Calu3 (cell line): Measurements from ENCODE around the gene HNRNPF. TPM values are rescaled to one million over a fixed set of nuclear protein-coding genes. Genes with fewer than 3 reads are reported as not detected.

Experiments
- BruUV-seq: library from RNA; stranded (reverse); fragments of 400-500 nt; replicated peaks from 2 replicates; lab custom pipeline; 2021; lab: Mats Ljungman, UMichigan
- CTCF ChIA-PET: fragments of 300-600 bp; sonication (Branson Sonifier 250); formaldehyde crosslinking; loops from one replicate; lab custom pipeline; 2022; ENCODE audit warnings: antibody characterized with exemption; lab: Charles Lee
- DNase-seq: peaks from one replicate; pipeline ENCODE4 v3.0.0; 2022
- H3K27ac Mint-ChIP-seq: one replicate; pipeline ENCODE4 v1.8.0; 2022; ENCODE audit warnings: mixed read lengths; ENCODE audit not compliant: unreplicated experiment
- H3K27me3 Mint-ChIP-seq: one replicate; pipeline ENCODE4 v1.8.0; 2022; ENCODE audit warnings: mixed read lengths; ENCODE audit not compliant: unreplicated experiment
- H3K36me3 Mint-ChIP-seq: one replicate; pipeline ENCODE4 v1.8.0; 2022; ENCODE audit warnings: mild to moderate bottlenecking, moderate library complexity, mixed read lengths; ENCODE audit not compliant: insufficient read depth, unreplicated experiment
- H3K4me1 Mint-ChIP-seq: one replicate; pipeline ENCODE4 v1.8.0; 2022; ENCODE audit warnings: mild to moderate bottlenecking, low read depth, mixed read lengths; ENCODE audit not compliant: unreplicated experiment
- H3K4me3 Mint-ChIP-seq: one replicate; pipeline ENCODE4 v1.8.0; 2022; ENCODE audit warnings: mild to moderate bottlenecking, low read depth, moderate library complexity, mixed read lengths; ENCODE audit not compliant: unreplicated experiment
- H3K9me3 Mint-ChIP-seq: one replicate; pipeline ENCODE4 v1.8.0; 2022; ENCODE audit warnings: low read depth, mixed read lengths; ENCODE audit not compliant: unreplicated experiment
- CTCF ChIP-seq: fragments of 200-600 bp; IDR thresholded peaks from one replicate; pipeline ENCODE4 v1.8.0; 2022; ENCODE audit warnings: antibody characterized with exemption; ENCODE audit not compliant: unreplicated experiment
- intact Hi-C: fragments of 100-400 bp; cut with micrococcal nuclease; formaldehyde crosslinking; loops from one replicate; pipeline ENCODE4 v1.10.0; 2022; ENCODE audit not compliant: unreplicated experiment
- total RNA-seq: library from RNA; stranded (reverse); gene quantifications from 2 replicates; pipeline ENCODE4 v1.2.3, GENCODE V29; 2022

HNRNPF gene
- total RNA-seq, 1 experiment from 2014 or later, result 256 TPM

- Mint-ChIP-seq H3K27ac (no peak overlapping the region), H3K36me3 (peaks cover 7% of the 10 kb centered on the region), H3K27me3 (no peaks in the 10 kb centered on the region), H3K4me3 (no peak overlapping the region), H3K4me1 (peaks cover 31% of the 10 kb centered on the region), H3K9me3 (no peaks in the 10 kb centered on the region)
- no peak for TF ChIP-seq CTCF
- peak; percentile 61 for DNase-seq
- intact Hi-C loops, result loop anchor here (2.0 kb wide), 1 partner anchor 23 kb away; no protein-coding TSS in a partner anchor
- CTCF ChIA-PET, result interaction anchor here (0.6 kb wide), 1 partner anchor 61 kb away, joined by 3 read pairs; no protein-coding TSS in a partner anchor
- no TSS peak for BruUV-seq
These were observed 33.5 kb downstream of the HNRNPF start for GRCh38 chr10:43375401-43376020.

- H3K27me3 Mint-ChIP-seq, result no peaks in the 10 kb centered on the region
- no peak for TF ChIP-seq CTCF
- intact Hi-C loops, result no loop called here
- H3K4me1 Mint-ChIP-seq, result peaks cover 30% of the 10 kb centered on the region
- peaks cover 6% of the 10 kb centered on the region for H3K36me3 Mint-ChIP-seq
- CTCF ChIA-PET, result no interaction called here
- no peak for DNase-seq
- no peak overlapping the region for H3K27ac Mint-ChIP-seq
- H3K4me3 Mint-ChIP-seq, result no peak overlapping the region
- BruUV-seq, result no TSS peak
- H3K9me3 Mint-ChIP-seq, result no peaks in the 10 kb centered on the region
These were observed 34.8 kb downstream of the HNRNPF start for GRCh38 chr10:43374194-43374593.

GRCh38 chr10:43373461-43373860 lies 35.5 kb downstream of the HNRNPF start:
- TF ChIP-seq CTCF, result no peak
- Mint-ChIP-seq H3K9me3 (no peaks in the 10 kb centered on the region), H3K4me3 (no peak overlapping the region), H3K4me1 (peaks cover 30% of the 10 kb centered on the region), H3K27ac (no peak overlapping the region), H3K36me3 (peaks cover 6% of the 10 kb centered on the region), H3K27me3 (no peaks in the 10 kb centered on the region)
- intact Hi-C loops, result no loop called here
- no TSS peak for BruUV-seq
- CTCF ChIA-PET, result interaction anchor here (1.2 kb wide), 1 partner anchor 25 kb away, joined by 3 read pairs; no protein-coding TSS in a partner anchor
- DNase-seq, result no peak

- Mint-ChIP-seq H3K4me1 (peaks cover 30% of the 10 kb centered on the region), H3K4me3 (no peak overlapping the region), H3K27me3 (no peaks in the 10 kb centered on the region), H3K27ac (no peak overlapping the region), H3K36me3 (peaks cover 6% of the 10 kb centered on the region), H3K9me3 (no peaks in the 10 kb centered on the region)
- DNase-seq, result no peak
- CTCF ChIA-PET, result interaction anchor here (1.2 kb wide), 1 partner anchor 24 kb away, joined by 3 read pairs; no protein-coding TSS in a partner anchor
- no TSS peak for BruUV-seq
- intact Hi-C loops, result no loop called here
- no peak for TF ChIP-seq CTCF
These were observed 36.1 kb downstream of the HNRNPF start for GRCh38 chr10:43372765-43373361.
